GM18507 (cell line): ENCODE measurements around the gene OGFRL1.
"Not testable (repeated sequence)": the region's sequence is repeated elsewhere in the genome, so short reads cannot be mapped to it uniquely, and the experiment has no call there.

ENCODE experiments used
- DNase-seq: peaks from one replicate; pipeline ENCODE4 v3.0.0; 2011; ENCODE audit warnings: low read depth; ENCODE audit not compliant: insufficient read length; ENCODE audit errors: extremely low spot score
- FAIRE-seq: peaks from 2 replicates; lab custom pipeline; 2011; peaks lifted over from hg19 to GRCh38; lab: Jason Lieb, UNC

OGFRL1 gene

GRCh38 chr6:71288228-71289038 is at the start of gene OGFRL1:
Gene OGFRL1 (plus strand): TSS chr6:71288811. CDS start chr6:71288937, 126 bp downstream.
- FAIRE-seq = peak; percentile 26
- peak; percentile 75 for DNase-seq

DNA sequence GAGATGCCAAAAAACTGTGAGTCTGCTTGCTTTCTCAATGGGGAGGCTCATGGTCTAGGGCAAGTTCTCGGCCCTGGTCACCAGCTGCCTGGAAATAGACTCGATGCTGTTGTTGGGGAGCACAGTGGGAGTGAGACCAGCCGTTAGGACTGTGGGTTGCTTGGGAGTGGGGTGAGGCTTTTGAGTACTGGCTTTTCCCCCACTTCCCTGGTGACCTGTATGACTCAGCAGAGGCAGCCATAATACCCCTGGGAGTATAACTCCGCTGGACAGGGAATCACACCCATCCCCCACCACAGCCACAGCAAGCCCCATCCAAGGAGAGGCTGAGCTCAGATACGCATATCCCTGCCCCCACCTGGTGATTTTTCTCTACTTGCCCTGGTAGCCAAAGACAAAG is 48.9 kb upstream of the OGFRL1 start:
- DNase-seq = no peak
- no peak for FAIRE-seq

- DNase-seq (no peak), FAIRE-seq (no peak)
These were observed 43.2 kb upstream of the OGFRL1 start for GRCh38 chr6:71245265-71246049.

DNA sequence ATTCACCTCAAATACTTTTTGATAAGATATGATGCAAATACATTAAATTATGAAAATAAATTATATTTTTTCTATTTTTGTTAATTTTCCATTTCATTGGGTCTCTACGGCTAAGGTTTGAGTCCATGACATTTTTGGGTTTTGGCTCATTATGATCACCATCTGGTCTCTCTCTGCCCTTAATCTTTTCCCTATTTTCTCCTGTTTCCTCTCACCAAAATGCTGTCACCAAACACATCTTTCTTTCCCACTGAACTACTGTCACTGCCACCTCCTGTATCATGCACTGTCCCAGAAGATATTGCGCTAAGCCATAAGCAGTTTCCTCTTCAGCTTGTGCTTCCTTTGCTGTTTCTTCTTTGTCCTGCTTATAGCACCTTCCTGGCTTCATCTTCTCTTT is 42.0 kb upstream of the OGFRL1 start:
- FAIRE-seq (no peak), DNase-seq (no peak)

DNA sequence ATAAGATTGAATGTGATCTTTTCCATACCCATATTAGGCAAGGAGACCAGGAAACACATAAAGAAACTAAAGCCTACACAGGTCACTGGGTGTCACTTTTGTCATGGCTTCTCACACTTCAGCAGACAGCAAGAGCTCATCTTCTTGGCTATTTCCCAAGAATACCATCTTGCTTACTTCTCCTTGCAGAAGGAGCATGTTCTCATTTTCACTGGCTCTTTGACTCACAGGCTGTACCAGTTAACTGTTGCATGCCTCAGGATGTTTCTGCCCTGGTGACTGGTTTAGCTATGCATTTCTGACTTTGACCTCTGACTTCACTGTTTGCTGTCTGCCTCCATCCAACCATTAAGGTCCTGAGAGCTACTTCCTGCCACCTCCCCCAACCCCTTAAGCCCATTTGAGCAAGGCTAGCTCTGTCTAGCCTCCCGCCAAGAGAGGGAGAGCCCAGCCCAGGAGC is 40.3 kb upstream of the OGFRL1 start:
- no peak for DNase-seq
- no peak for FAIRE-seq

- FAIRE-seq (no peak), DNase-seq (no peak)
These were observed 39.6 kb upstream of the OGFRL1 start for GRCh38 chr6:71248878-71249544.

GRCh38 chr6:71250099-71250602 is 38.5 kb upstream of the OGFRL1 start:
- DNase-seq (no peak), FAIRE-seq (no peak)

DNA sequence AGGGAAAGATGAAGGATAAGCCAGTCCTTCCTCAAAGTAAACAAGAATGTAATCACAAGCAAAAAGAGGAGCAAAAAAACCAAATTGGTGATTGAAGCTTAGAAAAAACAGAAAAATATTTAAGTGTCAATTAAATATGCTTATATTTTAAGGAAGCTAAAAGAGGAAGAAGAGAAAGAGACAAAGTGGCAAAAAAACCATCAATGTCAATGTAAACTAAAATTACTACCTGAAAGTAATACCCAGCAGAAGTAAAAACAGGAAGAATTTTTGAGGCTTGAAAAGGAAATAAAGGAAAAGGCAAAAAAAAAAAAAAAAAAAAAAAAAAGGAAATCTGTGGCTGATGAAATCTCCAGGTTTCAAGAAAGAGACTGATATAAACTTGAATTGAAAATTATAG is 36.2 kb upstream of the OGFRL1 start:
- FAIRE-seq (no peak), DNase-seq (no peak)

DNA sequence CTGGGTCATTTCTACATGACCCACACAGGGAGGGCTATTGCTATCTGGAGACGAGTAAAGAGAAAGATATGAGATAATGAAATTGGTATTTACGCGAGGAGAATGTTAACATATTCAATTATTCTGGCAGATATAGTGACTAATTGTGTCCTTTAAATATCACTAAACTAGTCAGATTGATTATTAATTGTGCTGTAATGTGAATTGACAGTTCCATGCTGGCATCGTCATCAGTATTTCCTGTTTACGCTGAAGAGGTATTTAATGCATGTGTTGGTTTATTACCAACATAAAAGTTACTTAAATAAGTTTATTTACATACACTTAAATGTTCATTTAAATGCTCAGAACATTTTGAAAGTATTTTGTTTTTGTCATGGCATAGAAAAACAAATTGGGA is 35.7 kb upstream of the OGFRL1 start:
- FAIRE-seq = no peak
- DNase-seq = no peak

DNA sequence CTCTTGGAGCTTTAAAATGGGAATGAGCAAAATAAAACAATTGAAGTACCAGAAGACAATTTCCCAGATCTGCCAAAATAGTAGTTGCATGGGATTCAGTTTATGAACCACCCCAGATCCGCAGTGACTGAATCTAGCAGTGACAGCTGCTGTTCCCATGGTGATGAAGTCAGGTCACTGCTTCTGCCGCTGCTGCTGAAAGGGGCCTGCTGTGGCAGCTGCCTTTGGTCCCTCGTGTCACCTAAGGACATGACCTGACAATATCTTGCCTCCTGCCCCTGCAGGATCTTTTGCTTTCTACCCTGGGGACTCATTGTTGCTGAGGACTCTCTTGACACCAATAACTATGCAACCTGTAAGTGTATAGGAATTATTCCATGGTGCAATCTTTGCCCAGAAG is 34.3 kb upstream of the OGFRL1 start:
- DNase-seq = no peak

GRCh38 chr6:71258078-71258866 is 30.3 kb upstream of the OGFRL1 start:
- DNase-seq = no peak

More for the DNA sequence above, 34.3 kb upstream of the OGFRL1 start:
- FAIRE-seq = no peak

DNA sequence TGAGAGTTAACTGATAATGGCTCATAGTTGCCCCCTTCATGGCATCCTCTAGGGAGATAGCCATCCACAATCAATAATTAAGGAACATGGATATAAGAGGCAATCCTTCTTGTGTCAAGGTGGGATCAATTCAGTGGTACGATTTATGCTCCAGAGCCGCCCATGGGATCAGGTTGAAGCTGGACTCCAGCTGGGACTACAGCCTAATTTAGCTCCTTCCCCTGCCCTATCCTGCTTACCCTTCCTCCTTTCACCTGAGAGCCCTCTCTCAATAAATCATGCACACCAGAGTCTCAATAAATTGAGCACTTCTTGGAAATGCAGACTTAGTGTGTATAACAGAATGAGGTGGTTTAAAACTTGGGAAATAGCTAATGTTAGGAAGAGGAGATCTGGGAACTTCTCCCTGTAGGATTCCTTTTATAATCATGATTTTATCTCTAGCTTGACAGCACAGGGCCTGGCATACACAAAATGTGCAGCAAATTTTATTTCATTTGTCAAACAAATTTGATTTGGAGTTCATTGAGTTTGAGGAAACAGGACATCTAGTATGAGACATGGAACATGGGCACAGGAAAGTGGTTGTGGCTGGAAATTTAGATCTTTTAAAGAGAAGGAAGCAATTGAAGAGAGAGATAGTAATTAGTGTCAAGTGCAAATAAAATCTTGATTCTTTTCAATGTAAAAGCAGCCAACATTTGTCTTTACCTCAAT is 28.6 kb upstream of the OGFRL1 start:
- FAIRE-seq (no peak), DNase-seq (no peak)

More at GRCh38 chr6:71258078-71258866, 30.3 kb upstream of the OGFRL1 start:
- FAIRE-seq = no peak

GRCh38 chr6:71262914-71263313 is 25.7 kb upstream of the OGFRL1 start:
- FAIRE-seq (no peak), DNase-seq (no peak)

- DNase-seq, FAIRE-seq: not testable (repeated sequence)
These were observed 22.2 kb upstream of the OGFRL1 start for GRCh38 chr6:71266392-71266791.

GRCh38 chr6:71268735-71269437 is 19.7 kb upstream of the OGFRL1 start:
- no peak for FAIRE-seq
- no peak for DNase-seq

DNA sequence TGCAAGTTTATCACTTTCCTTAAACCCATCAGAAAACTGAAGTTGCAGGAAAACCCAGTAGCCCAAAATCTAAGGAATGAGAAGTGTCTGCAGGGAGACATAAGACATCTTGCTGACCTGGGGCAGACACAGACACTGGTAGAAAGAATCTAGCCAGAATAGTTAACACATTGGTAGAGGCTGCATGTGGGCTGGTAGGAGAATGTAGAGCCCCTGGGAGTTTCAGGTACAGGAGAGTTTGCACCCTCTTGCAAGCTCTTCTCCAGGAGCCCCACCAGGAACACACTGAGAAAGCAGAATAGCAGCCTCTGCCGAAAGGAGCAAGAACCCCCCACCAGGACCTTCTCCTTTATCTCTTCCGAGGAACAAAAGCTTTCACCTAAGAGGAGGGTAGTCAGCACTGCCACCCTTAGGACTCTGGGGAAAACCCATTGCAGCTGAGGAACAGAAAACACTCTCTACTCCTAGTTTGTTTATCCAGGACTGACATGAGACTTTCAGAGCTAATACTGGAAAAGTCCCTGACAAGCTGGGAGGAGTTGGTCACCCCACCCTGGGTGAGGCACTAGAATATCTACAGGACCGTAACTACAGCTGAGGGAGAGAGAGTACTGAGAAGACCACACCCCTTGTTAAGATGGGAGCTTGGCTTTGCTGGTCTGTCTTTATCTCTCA is 10.5 kb upstream of the OGFRL1 start:
- DNase-seq = no peak
- FAIRE-seq = no peak

DNA sequence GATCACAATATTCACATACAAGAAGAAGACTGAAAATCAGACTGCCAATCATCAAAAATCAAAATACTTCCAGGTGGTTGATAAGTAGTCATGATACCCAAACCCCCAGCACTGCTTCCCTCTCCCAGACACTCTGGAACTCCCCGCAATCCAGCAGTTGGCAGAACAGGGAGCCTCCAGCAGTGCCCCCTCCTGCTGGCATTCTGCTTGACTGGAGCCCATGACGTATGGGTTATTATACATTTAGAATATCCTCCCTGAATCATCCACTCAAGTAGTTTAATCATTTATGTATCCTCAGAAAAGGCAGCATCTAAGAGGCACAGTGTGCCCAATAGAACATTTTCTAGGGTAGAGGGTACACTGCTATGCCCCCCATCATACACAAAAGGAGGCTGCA is 9.3 kb upstream of the OGFRL1 start:
- FAIRE-seq = no peak
- DNase-seq = no peak
